Fibroblast of pulmonary artery (primary cell): ENCODE data around the gene GPR143.

Source experiments
- DNase-seq: peaks from one replicate; pipeline ENCODE4 v3.0.0-alpha.2; 2010; ENCODE audit warnings: low read depth
- H3K4me3 ChIP-seq: replicated peaks from 2 replicates; pipeline ENCODE4 v1.5.1; 2011; ENCODE audit warnings: low read depth, mild to moderate bottlenecking, control low read depth, low read length, moderate library complexity
- TF ChIP-seq, protein P1 (sequence below): IDR thresholded peaks from 2 replicates; pipeline ENCODE4 v1.5.1; 2011; ENCODE audit warnings: mild to moderate bottlenecking, control low read depth, low read length, inconsistent platforms; ENCODE audit errors: missing control alignments

Gene GPR143

DNA sequence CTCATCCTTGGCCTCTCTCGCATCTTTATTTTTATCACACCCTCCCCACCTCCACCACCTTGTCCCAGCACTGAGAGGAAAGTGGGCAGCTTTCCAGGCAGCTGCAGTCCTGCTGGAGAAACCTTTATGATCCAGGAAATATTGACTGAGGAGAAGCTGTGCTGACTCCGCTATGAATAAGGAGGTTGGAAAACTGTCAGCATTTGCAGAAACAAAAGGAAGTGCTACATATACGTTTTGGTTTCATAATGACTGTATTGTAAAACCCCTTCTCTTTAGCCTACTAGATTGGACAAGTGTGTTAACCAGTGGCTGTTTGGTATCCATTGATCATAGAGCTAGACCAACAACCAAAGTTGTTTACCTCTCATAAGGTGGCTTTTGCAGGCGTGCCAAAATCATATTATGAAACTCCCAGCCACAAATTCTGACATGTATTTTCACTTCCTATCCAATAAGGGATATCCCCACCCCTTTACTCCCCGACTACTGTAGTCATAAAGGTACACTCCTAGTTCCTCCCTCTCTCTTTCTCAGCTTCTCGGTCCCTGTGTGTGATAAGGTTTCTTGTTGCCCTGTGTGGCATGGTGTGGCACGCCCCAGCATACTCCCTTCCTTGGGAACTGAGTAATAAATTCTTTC, 88.4 kb downstream of the GPR143 start:
- TF ChIP-seq, protein P1, sequence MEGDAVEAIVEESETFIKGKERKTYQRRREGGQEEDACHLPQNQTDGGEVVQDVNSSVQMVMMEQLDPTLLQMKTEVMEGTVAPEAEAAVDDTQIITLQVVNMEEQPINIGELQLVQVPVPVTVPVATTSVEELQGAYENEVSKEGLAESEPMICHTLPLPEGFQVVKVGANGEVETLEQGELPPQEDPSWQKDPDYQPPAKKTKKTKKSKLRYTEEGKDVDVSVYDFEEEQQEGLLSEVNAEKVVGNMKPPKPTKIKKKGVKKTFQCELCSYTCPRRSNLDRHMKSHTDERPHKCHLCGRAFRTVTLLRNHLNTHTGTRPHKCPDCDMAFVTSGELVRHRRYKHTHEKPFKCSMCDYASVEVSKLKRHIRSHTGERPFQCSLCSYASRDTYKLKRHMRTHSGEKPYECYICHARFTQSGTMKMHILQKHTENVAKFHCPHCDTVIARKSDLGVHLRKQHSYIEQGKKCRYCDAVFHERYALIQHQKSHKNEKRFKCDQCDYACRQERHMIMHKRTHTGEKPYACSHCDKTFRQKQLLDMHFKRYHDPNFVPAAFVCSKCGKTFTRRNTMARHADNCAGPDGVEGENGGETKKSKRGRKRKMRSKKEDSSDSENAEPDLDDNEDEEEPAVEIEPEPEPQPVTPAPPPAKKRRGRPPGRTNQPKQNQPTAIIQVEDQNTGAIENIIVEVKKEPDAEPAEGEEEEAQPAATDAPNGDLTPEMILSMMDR, result no peak
- DNase-seq, result peak; percentile 61
- no peak overlapping the region for H3K4me3 ChIP-seq

DNA sequence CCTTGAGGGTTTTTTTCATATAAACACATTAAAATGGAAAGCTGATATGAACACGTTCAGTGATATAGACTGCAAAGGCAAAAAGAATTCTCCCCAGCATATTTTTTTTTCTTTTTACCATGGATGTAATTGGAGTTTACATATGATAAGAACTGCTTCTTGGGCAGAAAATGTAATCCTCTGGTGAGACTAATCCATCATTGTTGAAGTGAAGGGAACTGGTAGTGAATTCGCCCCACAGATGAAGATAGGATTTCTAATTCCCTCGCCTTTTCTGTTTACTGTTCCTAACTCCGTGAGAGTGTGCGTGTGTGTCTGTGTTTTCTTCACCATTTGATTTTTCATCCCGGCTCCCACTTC, 88.9 kb downstream of the GPR143 start:
- DNase-seq, result no peak
- TF ChIP-seq, protein P1, result no peak
- H3K4me3 ChIP-seq, result no peak overlapping the region

DNA sequence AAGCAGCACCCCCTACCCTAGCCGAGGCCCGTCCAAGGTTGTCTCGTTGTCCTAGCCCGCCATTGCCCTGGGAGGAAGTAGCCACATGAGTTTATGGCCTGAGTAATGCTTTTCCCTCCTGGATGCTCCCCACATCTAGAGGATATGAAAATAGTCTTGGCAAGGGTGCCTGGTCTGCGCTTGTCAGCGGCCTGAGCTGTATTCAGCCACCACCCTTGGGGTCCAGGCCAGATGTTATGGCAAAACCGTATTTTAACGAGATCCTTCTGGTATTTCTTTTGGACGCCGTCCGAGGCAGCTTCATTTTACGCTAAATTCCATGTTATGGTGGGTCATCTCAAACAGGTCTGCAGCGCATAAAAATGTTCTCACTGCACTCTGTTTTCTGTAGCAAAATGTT, 89.3 kb downstream of the GPR143 start:
- TF ChIP-seq, protein P1, result no peak
- peak; percentile 14 for DNase-seq

More for the DNA sequence above, 89.3 kb downstream of the GPR143 start:
- no peak overlapping the region for H3K4me3 ChIP-seq
